HEK293 (cell line): Measurements from ENCODE around the gene MYO7A.

ENCODE experiments used
- CTCF ChIA-PET: fragments of 350-600 bp; formaldehyde crosslinking; extraction: SDS; loops from one replicate; lab custom pipeline; 2021; ENCODE audit warnings: antibody characterized with exemption; lab: Yijun Ruan, JAX
- POLR2A ChIA-PET: fragments of 300-600 bp; formaldehyde crosslinking; extraction: SDS; loops from one replicate; lab custom pipeline; 2020; ENCODE audit warnings: antibody characterized with exemption, inconsistent platforms; lab: Yijun Ruan, JAX
- H3K27ac ChIP-seq: fragments of 200-500 bp; sonication (Bioruptor generic); 2 replicates; pipeline ENCODE4 v1.5.1; 2014; ENCODE audit warnings: low read depth, low read length, control low read depth, inconsistent platforms; ENCODE audit errors: extremely low read depth
- H3K36me3 ChIP-seq, 2 experiments: fragments of 200-500 bp in 1 of 2; sonication (Bioruptor generic) in 1 of 2; 1 replicate in 1 of 2; 2 replicates in 1 of 2; pipeline ENCODE4 v1.5.1; 2014 to 2017; ENCODE audit warnings: inconsistent platforms in 2 of 2, low read length in 2 of 2; ENCODE audit not compliant: control insufficient read depth in 2 of 2, insufficient read depth in 1 of 2
- H3K4me1 ChIP-seq: fragments of 200-500 bp; sonication (Bioruptor generic); 2 replicates; pipeline ENCODE4 v1.5.1; 2014; ENCODE audit warnings: mild to moderate bottlenecking, low read length, inconsistent platforms; ENCODE audit not compliant: control insufficient read depth, insufficient read depth
- H3K4me3 ChIP-seq: 2 replicates; pipeline ENCODE4 v1.5.1; 2011; ENCODE audit warnings: low read depth, mild to moderate bottlenecking, control low read depth, low read length, moderate library complexity
- H3K9me3 ChIP-seq: fragments of 200-500 bp; sonication (Bioruptor generic); 2 replicates; pipeline ENCODE4 v1.5.1; 2014; ENCODE audit warnings: low read depth, low read length, inconsistent platforms; ENCODE audit not compliant: control insufficient read depth, insufficient read depth
- ELK4 ChIP-seq: IDR thresholded peaks from 2 replicates; pipeline ENCODE4 v1.6.1; 2011; ENCODE audit warnings: mild to moderate bottlenecking, low read depth, low read length, borderline replicate concordance
- FEZF1 ChIP-seq: fragments of 450-650 bp; formaldehyde crosslinking; IDR thresholded peaks from 2 replicates; pipeline ENCODE4 v1.5.1; 2016; ENCODE audit warnings: missing biosample characterization, missing genetic modification characterization
- GLIS2 ChIP-seq: fragments of 450-650 bp; formaldehyde crosslinking; IDR thresholded peaks from 2 replicates; pipeline ENCODE4 v1.5.1; 2016; ENCODE audit warnings: missing biosample characterization, missing genetic modification characterization
- KLF17 ChIP-seq: fragments of 450-650 bp; formaldehyde crosslinking; IDR thresholded peaks from 2 replicates; pipeline ENCODE4 v1.5.1; 2016; ENCODE audit warnings: missing biosample characterization, missing genetic modification characterization
- KLF9 ChIP-seq: fragments of 450-650 bp; formaldehyde crosslinking; IDR thresholded peaks from 2 replicates; pipeline ENCODE4 v1.5.1; 2016; ENCODE audit warnings: missing biosample characterization, missing genetic modification characterization, low read depth
- MZF1 ChIP-seq: fragments of 450-650 bp; formaldehyde crosslinking; IDR thresholded peaks from 2 replicates; pipeline ENCODE4 v1.5.1; 2017; ENCODE audit warnings: missing biosample characterization, missing genetic modification characterization, borderline replicate concordance
- OSR2 ChIP-seq: fragments of 450-650 bp; formaldehyde crosslinking; IDR thresholded peaks from 2 replicates; pipeline ENCODE4 v1.5.1; 2016; ENCODE audit warnings: missing biosample characterization, missing genetic modification characterization
- PATZ1 ChIP-seq: fragments of 450-650 bp; formaldehyde crosslinking; IDR thresholded peaks from 2 replicates; pipeline ENCODE4 v1.5.1; 2016; ENCODE audit warnings: missing biosample characterization, missing genetic modification characterization
- PRDM1 ChIP-seq: fragments of 450-650 bp; formaldehyde crosslinking; IDR thresholded peaks from 2 replicates; pipeline ENCODE4; 2016; ENCODE audit warnings: missing biosample characterization, missing genetic modification characterization
- SP3 ChIP-seq: fragments of 450-650 bp; formaldehyde crosslinking; IDR thresholded peaks from 2 replicates; pipeline ENCODE4 v1.5.1; 2016; ENCODE audit warnings: missing biosample characterization, missing genetic modification characterization
- ZFHX2 ChIP-seq: fragments of 450-650 bp; formaldehyde crosslinking; conservative IDR thresholded peaks from 2 replicates; pipeline ENCODE4 v1.5.1; 2016; ENCODE audit warnings: missing biosample characterization, missing genetic modification characterization
- ZNF2 ChIP-seq: fragments of 450-650 bp; formaldehyde crosslinking; IDR thresholded peaks from 2 replicates; pipeline ENCODE4 v1.5.1; 2016; ENCODE audit warnings: missing biosample characterization, missing genetic modification characterization
- ZNF24 ChIP-seq: fragments of 450-650 bp; formaldehyde crosslinking; IDR thresholded peaks from 2 replicates; pipeline ENCODE4 v1.5.1; 2016; ENCODE audit warnings: missing biosample characterization, missing genetic modification characterization
- ZNF26 ChIP-seq: fragments of 450-650 bp; formaldehyde crosslinking; IDR thresholded peaks from 2 replicates; pipeline ENCODE4 v1.5.1; 2016; ENCODE audit warnings: missing biosample characterization, missing genetic modification characterization
- ZNF521 ChIP-seq: fragments of 450-650 bp; formaldehyde crosslinking; IDR thresholded peaks from 2 replicates; pipeline ENCODE4 v1.5.1; 2017; ENCODE audit warnings: missing biosample characterization, mild to moderate bottlenecking, missing genetic modification characterization
- ZNF549 ChIP-seq: fragments of 450-650 bp; IDR thresholded peaks from 2 replicates; pipeline ENCODE4 v1.5.1; 2018; ENCODE audit warnings: missing biosample characterization, missing genetic modification characterization, mild to moderate bottlenecking, inconsistent platforms, moderate library complexity
- ZNF623 ChIP-seq: fragments of 450-650 bp; formaldehyde crosslinking; IDR thresholded peaks from 2 replicates; pipeline ENCODE4 v1.5.1; 2016; ENCODE audit warnings: missing biosample characterization, missing genetic modification characterization
- ZNF629 ChIP-seq: fragments of 450-650 bp; formaldehyde crosslinking; IDR thresholded peaks from 2 replicates; pipeline ENCODE4 v1.5.1; 2017; ENCODE audit warnings: missing biosample characterization, missing genetic modification characterization
- ZNF692 ChIP-seq: fragments of 450-650 bp; formaldehyde crosslinking; IDR thresholded peaks from 2 replicates; pipeline ENCODE4 v1.5.1; 2016; ENCODE audit warnings: missing biosample characterization, missing genetic modification characterization
- ZNF777 ChIP-seq: fragments of 450-650 bp; formaldehyde crosslinking; IDR thresholded peaks from 2 replicates; pipeline ENCODE4 v1.5.1; 2017; ENCODE audit warnings: missing biosample characterization, missing genetic modification characterization, borderline replicate concordance
- ZNF837 ChIP-seq: fragments of 450-650 bp; formaldehyde crosslinking; IDR thresholded peaks from 2 replicates; pipeline ENCODE4 v1.5.1; 2016; ENCODE audit warnings: missing biosample characterization, missing genetic modification characterization

Gene MYO7A

GRCh38 chr11:77189588-77190210, 61.7 kb downstream of the MYO7A start:
- Histone ChIP-seq H3K36me3 (no peaks in the 10 kb centered on the region), H3K27ac (no peak overlapping the region), H3K9me3 (no peaks in the 10 kb centered on the region), H3K4me1 (no peaks in the 10 kb centered on the region), H3K4me3 (no peak overlapping the region)
- ChIA-PET POLR2A (no interaction called here), CTCF (interaction anchor here (0.6 to 4.0 kb wide), 15 partner anchors 12 to 429 kb away, joined by 3 to 95 read pairs (median 4); partner anchors contain the start of gene MYO7A)
- TF ChIP-seq ELK4 (no peak), KLF17 (tag by site-specific recombination) (no peak)

- H3K9me3 ChIP-seq = no peaks in the 10 kb centered on the region
- no peak overlapping the region for H3K4me3 ChIP-seq
- ChIA-PET POLR2A (no interaction called here), CTCF (interaction anchor here (1.0 to 2.1 kb wide), 5 partner anchors 58 to 389 kb away, joined by 4 to 11 read pairs (median 4); partner anchors contain the start of gene MYO7A)
- no peaks in the 10 kb centered on the region for H3K4me1 ChIP-seq
- H3K36me3 ChIP-seq = no peaks in the 10 kb centered on the region
- H3K27ac ChIP-seq = no peak overlapping the region
- TF ChIP-seq ZNF26 (tag by site-specific recombination) (no peak), ZNF777 (tag by site-specific recombination) (no peak), ZNF549 (tag by site-specific recombination) (no peak), ZNF521 (tag by site-specific recombination) (no peak), ZNF2 (tag by site-specific recombination) (no peak), KLF9 (no peak), FEZF1 (tag by site-specific recombination) (no peak), MZF1 (tag by site-specific recombination) (no peak), ZNF837 (tag by site-specific recombination) (no peak), ZNF24 (tag by site-specific recombination) (no peak), ZNF623 (tag by site-specific recombination) (no peak)
These were observed 62.5 kb downstream of the MYO7A start for GRCh38 chr11:77190331-77191075.

- no peaks in the 10 kb centered on the region for H3K4me1 ChIP-seq
- ChIA-PET CTCF (interaction anchor here (1.0 to 2.1 kb wide), 3 partner anchors 15 to 357 kb away, joined by 3 to 11 read pairs (median 4); partner anchors contain the start of gene MYO7A), POLR2A (no interaction called here)
- H3K9me3 ChIP-seq = no peaks in the 10 kb centered on the region
- no peaks in the 10 kb centered on the region for H3K36me3 ChIP-seq
- peak overlapping the region; percentile 39 for H3K4me3 ChIP-seq
- no peak overlapping the region for H3K27ac ChIP-seq
- no peak for TF ChIP-seq GLIS2 (tag by site-specific recombination)
- peak; percentile 58 for TF ChIP-seq SP3 (tag by site-specific recombination)
- no peak for TF ChIP-seq ZNF692 (tag by site-specific recombination)
- TF ChIP-seq OSR2 (tag by site-specific recombination) = no peak
- TF ChIP-seq KLF9 = 0 out of 2 replicates have a peak, but pooled peaks have one; percentile 27
- TF ChIP-seq ZNF629 (tag by site-specific recombination) = no peak
- 0 out of 2 replicates have a peak, but pooled peaks have one; percentile 9 for TF ChIP-seq PRDM1 (tag by site-specific recombination)
- TF ChIP-seq PATZ1 (tag by site-specific recombination) = no peak
- TF ChIP-seq ZFHX2 (tag by site-specific recombination) = peak; percentile 88
These were observed 63.4 kb downstream of the MYO7A start for GRCh38 chr11:77191429-77191822.
